HG03432 (cell line): Measurements from ENCODE around the gene SLC25A26.
A peak's percentile ranks its signal among the peaks of the same experiment; 100 is the strongest.
"Not testable (repeated sequence)": the region's sequence is repeated elsewhere in the genome, so short reads cannot be mapped to it uniquely, and the experiment has no call there.

Source experiments
- ATAC-seq: cut with Tn5 transposase; IDR thresholded peaks from one replicate; pipeline ENCODE4 v1.9.1; 2021; ENCODE audit warnings: mild to moderate bottlenecking, moderate library complexity; ENCODE audit not compliant: unreplicated experiment

Gene SLC25A26

DNA sequence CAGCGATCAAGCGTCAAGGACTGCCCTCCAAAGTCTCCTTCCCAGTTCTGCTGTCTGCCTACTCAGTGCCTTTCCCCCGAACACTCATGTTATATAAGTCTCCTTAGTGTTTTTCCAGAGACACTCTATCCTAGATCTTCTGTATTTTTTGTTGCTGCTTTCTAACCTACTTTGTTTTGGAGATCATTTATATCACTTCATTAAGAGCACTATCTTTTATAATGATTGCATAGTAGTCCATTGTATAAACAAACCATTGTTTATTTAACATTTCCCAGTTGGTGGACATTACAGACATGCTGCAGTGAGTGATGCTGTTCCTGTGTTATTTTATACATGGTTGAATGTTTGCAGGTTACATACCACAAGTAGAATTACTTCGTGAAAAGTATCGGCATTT lies 47.1 kb downstream of the SLC25A26 start:
- no peak for ATAC-seq

DNA sequence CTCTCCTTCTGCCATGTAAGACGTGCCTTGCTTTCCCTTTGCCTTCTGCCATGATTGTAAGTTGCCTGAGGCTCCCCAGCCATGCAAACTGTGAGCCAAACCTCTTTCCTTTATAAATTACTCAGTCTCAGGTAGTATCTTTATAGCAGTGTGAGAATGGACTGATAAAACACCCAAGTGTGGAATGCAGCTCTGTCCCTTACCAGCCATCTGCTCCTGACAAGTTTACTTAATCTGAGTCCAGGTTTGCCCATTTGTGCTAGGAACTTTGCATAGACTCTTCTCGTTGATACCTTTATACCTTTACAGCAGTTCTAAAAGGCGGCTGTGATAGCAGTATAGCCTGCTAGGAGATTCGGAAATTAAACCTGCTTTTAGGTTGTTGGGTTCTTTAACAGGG lies 48.1 kb downstream of the SLC25A26 start:
- no peak for ATAC-seq

DNA sequence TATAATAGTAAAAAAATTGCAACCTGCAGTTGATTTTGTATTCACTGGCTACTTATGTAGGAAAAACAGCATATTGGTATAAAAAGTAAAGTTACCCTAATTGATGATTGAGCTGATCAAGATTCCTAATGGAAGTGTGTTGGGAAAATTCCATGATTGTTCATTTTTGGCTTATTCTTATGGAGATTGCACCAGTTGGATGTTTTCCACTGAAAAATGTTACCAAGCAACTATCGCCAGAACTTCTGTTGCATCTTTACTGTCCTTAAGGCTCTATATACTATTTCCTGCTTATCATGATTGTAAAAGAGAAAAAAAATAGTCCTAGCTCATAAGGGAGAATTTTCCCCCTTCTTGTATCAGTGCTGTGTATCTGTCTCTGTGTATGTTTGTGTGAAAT lies 48.6 kb downstream of the SLC25A26 start:
- no peak for ATAC-seq

DNA sequence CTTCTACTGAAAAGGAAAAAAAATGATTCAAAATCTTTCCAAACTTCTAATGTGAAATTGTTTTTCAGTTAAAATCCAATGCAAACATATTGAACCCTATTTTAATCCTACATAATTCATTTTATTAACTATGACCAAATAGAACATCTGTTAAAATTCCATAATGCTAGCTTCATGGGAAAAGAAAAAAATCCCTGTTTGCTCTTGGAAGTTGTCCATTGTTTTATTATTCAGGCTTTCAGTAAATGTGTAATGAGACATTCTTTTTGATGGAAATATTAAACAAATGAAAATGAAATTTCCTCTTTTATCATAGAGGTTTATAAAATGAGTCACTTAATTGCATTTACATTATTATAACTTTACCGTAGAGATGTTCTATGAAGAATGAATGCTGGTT lies 49.5 kb downstream of the SLC25A26 start:
- no peak for ATAC-seq

DNA sequence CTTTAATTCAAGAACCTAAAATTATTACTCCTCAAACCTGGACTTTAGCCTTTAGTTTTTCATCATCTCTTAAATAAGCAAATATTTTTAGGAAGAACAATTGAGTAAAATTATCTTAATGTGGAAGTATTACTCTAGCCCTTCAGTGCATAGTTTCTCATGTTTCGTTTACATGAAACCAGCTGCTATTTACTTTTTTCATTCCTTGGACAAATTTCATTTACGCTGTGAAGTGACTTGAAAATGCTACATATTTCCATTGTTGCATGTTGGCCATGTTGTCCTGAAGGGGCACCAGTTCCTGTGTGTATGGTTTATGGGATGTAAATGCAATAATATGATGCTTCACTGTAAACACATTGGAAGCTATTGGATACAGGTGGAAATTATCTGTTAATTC lies 49.9 kb downstream of the SLC25A26 start:
- ATAC-seq, result no peak

DNA sequence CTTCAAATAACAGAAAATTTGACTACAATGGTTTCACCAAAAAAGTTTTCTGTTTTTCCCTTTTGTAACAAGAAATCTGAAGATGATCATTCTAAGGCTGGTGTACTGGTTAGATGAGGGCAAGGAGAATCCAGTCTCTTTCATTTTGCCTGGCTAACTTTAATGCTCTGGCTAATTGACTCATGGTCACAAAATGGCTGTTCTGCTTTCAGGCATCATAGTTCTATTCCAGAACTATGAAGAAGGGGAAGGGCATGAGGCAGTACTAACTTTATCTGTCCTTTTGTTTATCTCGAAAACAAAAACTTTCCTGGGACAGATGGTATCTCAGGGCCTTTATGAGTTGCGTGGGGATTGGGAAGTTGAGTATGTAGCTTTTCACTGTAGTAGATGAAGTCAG lies 50.4 kb downstream of the SLC25A26 start:
- ATAC-seq, result no peak

DNA sequence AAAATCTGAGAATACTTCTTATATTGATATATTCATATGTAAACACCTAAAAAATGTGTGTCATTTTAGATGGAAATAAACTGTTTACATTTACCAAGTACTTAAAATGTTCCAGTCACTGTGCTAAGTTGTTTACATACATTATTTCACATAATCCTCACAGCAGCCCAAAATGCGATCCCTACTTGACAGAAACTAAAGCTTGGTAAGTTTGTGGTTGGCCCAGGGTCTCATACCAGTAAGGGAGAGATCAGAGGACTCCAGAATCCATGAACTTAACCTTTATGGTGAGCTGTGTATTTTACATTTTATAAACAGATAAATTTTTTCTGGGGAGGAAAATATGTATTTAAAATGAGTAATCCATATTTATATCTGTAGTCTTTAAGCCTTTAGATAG lies 51.2 kb downstream of the SLC25A26 start:
- ATAC-seq, result no peak

DNA sequence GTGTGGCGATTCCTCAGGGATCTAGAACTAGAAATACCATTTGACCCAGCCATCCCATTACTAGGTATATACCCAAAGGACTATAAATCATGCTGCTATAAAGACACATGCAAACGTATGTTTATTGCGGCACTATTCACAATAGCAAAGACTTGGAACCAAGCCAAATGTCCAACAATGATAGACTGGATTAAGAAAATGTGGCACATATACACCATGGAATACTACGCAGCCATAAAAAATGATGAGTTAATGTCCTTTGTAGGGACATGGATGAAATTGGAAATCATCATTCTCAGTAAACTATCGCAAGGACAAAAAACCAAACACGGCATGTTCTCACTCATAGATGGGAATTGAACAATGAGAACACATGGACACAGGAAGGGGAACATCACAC lies 54.0 kb downstream of the SLC25A26 start:
- not testable (repeated sequence) for ATAC-seq

DNA sequence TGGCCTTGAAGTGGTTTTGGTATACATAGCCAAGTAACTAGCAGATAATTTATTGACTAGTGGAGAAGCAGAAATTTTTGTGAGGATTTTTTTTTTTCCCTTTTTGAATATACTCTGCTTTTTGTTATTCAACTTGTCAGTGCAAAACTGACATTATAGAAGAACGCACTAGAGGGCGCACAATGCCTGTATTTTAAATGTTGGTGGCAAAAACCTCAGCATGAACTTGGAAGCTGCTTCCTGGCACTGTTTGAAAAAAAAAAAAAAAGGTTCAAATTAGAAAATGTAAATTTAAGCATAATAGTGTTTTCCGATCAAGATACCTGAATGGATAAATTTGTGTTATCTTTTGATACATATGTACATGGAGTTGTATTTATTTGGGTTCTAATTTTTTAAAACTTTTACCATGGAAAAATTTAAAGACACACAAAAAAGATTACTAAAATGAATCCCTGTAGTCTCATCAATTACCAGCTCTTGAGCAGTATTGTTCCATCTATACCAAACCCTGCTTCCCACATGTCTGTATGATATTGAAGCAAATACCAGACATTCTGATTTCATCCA lies 56.0 kb downstream of the SLC25A26 start:
- ATAC-seq, result peak; percentile 48

DNA sequence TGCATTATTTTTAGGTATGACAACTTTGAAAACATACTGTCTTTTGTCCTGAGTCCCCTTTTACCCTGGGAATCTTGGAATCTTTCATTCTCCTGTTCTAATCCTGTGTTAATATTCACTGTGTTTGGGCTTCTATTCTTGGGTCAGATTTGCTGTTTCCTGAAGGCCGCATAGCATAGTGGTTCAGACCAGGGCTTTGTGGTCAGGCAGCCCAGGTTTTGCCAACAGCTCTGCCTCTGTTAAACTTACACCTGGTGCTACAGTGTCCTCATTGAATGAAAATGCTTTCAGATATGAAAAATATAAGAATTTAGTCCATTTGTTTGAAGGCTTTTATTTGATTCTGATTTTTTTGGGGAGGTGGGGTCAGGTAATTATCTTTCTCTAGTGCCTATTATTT lies 58.4 kb downstream of the SLC25A26 start:
- ATAC-seq, result no peak

DNA sequence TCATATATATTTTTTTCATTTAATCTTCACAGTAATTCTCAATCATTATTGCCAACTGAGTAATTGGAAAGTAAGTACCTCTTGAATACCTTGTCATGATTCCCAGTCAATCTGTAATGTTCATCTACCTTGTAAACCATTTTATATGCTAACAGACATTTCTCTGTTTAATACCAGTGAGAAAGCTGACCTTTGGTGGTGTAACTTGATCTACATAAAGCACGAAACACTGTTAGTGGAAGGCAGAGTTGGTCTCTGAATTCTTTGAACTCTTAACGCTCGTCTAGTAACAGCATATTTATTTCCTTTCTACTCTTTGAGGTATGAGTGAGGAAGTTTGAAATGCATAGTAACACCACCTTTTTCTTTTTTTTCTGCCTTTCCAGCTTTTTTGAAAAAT lies 59.5 kb downstream of the SLC25A26 start:
- no peak for ATAC-seq

DNA sequence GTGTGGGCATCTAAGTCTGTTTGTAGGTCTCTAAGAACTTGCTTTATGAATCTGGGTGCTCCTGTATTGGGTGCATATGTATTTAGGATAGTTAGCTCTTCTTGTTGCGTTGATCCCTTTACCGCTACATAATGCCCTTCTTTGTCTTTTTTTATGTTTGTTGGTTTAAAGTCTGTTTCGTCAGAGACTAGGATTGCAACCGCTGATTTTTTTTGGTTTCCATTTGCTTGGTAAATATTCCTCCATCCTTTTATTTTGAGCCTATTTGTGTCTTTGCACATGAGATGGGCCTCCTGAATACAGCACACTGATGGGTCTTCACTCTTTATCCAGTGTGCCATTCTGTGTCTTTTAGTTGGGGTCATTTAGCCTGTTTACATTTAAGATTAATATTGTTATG lies 71.1 kb downstream of the SLC25A26 start:
- ATAC-seq, result not testable (repeated sequence)

DNA sequence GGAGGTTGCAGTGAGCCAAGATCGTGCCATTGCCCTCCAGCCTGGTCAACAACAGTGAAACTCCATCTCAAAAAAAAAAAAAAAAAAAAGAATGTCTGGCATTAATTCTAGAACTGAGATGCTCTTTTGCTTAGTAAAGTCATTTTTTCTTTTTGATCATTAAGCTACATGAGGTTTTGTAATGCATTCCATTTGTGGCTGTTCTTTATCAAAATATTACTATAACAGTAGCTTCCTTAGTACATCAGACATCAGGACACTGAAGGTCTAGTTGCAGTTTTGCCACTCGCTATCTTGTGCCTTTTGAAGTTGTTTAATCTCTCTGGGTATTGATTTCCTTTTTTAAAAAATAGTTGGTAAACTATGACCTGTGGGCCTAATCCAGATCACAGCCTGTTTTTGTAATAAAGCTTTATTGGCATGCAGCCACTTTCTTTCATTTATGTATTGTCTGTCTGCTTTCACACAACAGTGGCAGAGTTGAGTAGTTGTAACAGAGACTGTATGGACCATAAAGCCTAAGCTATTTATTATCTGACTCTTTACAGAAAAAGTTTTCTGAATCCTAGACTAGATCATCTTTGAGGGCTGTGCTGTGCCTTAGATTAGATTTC lies 76.6 kb downstream of the SLC25A26 start:
- no peak for ATAC-seq

DNA sequence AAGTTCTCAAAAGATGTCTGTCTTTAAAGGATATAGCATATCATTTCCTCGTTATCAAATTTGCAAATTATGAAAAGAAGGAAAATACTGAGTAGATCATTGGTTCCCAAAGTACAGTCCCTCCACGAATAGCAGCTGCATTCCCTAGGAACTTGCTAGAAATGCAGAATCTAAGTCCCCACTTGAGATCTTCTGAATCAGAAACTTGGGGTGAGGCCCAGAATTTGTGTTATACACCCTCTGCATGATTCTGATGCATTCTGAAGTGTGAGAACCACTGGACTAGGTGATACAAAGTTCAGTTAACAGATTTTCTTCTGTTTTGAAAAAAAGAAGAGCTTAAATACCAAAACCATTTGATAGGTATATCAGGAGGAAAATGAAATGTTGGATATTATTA lies 77.1 kb downstream of the SLC25A26 start:
- ATAC-seq, result no peak

DNA sequence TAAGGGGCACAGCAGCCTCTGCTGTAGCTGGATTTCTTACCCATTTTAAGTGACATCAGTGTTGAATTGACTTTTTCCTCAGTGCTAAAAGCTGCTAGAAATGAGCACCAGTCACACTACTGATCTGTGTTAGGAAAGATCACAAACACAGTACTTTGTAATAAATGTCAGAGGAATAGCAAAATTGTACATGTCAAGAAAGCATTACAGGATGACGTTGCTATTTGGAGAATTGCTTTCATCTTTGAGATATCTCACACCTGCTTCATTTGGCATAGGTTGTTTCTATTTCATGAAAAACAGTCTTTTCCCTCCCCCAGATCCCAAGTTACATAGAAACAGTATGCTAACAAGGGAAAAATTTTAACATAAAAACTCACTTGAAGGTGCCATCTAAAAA lies 77.8 kb downstream of the SLC25A26 start:
- ATAC-seq, result no peak

DNA sequence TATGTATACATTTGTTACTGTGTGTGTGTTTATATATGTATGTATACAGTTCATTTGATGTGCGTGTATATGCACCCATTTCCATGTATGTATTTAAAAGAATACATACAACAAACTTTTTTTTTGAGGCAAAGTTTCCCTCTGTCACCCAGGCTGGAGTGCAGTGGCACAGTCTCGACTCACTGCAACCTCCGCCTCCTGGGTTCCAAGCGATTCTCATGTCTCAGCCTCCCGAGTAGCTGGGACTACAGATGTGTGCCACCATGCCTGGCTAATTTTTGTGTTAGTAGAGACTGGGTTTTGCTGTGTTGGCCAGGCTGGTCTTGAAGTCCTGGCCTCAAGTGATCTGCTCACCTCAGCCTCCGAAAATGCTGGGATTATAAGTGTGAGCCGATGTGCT lies 78.3 kb downstream of the SLC25A26 start:
- ATAC-seq, result not testable (repeated sequence)

DNA sequence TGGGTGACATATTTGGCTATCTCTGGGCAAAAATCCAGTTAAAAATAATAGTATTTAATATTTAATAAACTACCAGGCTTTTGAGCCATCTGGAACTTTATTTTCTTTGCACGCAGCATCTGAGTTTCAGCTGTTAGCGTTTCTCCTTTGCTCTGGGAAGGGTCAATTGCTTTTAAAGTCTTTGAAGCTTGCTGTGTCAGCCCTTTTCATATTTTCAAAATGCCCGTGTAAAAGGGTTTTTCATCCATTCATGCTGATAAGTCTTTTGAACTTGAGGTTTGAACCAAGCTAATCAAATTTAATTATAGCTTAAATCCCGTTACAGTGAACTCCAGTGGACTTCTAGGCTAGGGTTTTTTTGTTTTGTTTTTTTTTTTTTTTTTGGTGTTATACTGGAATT lies 79.1 kb downstream of the SLC25A26 start:
- no peak for ATAC-seq

DNA sequence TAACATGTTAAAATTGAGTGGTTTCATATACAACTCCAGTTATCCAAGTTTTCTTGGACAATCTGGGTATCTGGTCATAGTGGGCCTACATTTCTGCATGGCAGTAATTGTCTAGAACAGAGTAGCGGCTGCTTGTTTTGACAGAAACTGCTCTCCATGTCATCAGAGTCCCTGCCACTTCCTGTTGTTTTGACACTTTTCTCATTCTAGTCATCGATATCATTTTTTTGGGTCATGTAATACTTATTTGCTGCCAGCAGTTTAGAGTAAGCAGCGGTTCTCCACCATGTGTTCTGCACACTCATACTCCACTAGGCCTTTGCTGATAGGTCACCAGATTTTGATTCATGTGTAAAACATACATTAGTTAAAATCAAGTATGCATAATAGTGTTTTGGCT lies 81.5 kb downstream of the SLC25A26 start:
- peak; percentile 73 for ATAC-seq

DNA sequence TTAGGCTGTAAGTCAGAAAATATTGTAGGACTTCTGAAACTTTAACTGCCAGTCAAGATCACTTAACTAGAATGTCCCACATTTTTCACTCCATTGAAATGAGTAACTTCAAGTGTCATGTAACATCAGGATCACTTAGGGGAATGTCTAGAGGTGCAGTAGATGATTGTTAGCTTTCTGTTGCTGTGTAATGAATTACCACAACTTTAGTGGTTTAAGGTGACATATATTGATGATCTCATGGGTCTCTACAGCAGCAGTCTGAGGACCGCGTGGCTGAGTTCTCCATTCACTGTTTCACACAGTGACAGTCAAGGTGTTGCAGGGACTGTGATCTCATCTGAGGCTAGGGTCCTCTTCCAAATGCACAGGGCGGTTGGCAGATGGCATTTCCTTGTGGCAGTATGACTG lies 82.7 kb downstream of the SLC25A26 start:
- peak; percentile 56 for ATAC-seq

DNA sequence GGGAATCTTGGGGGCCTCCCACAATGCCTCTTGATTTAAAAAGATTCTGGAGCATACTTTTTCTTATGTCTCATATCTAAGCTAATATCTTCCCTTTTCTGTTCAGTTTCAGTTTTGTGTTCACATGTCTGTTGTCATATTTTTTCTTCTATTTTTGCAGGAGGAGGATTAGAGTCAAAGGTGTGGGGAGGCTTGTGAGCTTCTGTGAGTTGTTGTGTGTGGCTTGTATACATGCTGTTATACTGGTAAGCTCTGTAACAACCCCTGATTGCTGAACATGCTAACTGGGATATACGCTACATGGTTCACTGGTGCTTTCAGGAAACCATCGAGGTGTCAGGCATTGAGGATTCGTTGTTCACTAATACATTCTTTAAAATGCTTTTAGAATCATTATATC lies 83.5 kb downstream of the SLC25A26 start:
- no peak for ATAC-seq

DNA sequence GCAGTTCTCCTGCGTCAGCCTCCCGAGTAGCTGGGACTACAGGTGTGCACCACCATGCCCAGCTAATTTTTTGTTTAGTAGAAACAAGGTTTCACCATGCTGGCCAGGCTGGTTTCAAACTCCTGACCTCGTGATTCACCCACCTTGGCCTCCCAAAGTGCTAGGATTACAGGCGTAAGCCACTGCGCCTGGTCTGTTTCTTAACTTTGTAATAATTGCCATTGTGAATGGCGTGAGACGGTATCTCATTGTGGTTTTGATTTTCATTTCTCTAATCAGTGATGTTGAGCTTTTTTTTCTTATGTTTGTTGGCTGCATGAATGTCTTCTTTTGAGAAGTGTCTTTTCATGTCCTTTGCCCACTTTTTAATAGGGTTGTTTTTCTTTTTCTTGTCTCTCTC lies 85.3 kb downstream of the SLC25A26 start:
- not testable (repeated sequence) for ATAC-seq

DNA sequence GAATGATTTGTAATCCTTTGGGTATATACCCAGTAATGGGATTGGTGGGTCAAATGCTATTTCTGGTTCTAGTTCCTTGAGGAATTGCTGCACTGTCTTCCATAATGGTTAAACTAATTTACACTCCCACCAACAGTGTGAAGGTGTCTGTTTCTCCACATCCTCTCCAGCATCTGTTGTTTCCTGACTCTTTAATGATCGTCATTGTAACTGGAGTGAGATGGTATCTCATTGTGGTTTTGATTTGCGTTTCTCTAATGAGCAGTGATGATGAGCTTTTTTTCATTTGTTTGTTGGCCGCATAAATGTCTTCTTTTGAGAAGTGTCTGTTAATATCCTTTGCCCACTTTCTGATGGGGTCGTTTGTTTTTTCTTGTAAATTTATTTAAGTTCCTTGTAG lies 86.2 kb downstream of the SLC25A26 start:
- ATAC-seq, result not testable (repeated sequence)

DNA sequence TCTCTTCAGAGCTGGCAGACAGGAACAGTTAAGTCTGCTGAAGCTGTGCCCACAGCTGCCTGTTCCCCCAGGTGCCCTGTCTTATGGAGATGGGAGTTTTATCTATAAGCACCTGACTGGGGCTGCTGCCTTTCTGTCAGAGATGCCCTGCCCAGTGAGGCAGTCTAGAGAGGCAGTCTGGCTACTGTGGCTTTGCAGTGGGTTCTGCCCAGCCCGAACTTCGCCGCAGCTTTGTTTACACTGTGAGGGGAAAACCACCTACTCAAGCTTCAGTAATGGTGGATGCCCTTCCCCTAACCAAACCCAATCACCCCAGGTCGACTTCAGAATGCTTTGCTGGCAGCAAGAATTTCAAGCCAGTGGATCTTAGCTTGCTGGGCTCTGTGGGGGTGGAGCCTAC lies 91.2 kb downstream of the SLC25A26 start:
- ATAC-seq, result no peak
